ENCODE measurements around the gene DBF4.
"Not testable (repeated sequence)": the region's sequence is repeated elsewhere in the genome, so short reads cannot be mapped to it uniquely, and the experiment has no call there.

The DBF4 gene

DNA sequence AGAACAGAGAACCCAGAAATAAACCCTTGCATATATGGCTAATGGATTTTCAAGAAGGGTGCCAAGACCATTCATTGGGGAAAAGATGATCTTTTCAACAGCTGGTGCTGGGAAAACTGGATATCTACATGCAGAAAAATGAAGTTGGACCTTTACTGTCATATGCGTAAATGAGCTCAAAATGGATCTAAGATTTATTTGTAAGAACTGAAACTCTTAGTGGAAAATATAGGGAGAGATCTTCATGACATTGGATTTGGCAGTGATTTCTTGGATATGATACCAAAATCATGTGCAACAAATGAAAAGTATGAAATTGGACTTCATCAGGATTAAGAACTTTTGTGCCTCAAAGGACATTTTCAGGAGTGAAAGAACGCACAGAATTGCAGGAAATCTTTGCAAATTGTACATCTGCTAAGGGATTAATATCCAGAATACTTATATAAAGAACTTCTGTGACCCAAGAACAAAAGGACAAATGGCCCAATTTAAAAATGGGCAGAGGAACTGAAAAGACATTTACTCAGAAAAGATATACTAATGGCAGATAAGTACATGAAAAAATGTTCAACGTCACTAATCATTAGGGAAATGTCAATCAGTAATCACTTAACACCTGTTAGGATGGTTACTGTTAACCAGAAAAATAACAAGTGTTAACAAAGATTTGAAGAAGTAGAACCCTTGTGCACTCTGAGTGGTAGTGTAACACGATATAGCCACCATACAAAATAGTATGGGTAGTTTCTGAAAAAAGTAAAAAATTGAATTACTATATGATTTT lies 6.1 kb downstream of the DBF4 start:
- DNase-seq (ENCODE audit: insufficient read length, low spot score) (no peak), FAIRE-seq (no peak)

DNA sequence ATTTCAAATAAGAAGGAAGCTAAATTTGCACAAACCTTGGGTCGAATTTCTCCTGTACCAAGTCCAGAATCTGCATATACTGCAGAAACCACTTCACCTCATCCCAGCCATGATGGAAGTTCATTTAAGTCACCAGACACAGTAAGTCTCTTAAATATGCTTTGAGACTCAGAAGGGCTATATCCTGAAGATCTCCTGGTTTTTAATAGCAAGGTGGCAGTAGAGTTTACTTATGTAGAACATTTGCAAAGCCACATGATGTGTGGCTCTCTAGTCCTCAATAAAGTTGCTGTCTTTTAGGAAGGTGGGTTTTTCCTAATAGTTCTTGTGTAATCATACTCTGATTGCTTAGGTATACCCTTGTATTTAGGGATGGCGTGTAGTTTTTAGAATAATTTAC lies 8.7 kb downstream of the DBF4 start:
- no peak for DNase-seq (ENCODE audit: insufficient read length, low spot score)
- no peak for FAIRE-seq

DNA sequence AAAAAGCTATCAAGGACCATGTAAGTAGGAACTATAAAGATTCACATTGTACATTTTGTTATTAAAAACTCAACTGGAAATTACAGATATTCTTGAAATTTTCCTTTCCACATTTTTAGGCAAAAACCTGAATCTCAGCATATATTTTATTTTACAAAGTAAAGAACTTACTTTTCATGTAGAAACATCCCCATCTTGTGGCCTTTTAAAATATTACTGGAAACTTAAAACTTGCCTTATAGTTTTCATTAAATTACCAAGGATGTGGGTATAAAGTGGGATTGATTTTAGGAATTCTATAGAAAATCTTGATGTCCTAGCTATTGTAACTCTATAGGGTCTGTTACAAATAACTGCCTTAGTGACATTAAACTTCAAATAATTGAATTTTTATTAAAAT lies 10.6 kb downstream of the DBF4 start:
- DNase-seq (ENCODE audit: insufficient read length, low spot score), result no peak
- peak; percentile 23 for FAIRE-seq

DNA sequence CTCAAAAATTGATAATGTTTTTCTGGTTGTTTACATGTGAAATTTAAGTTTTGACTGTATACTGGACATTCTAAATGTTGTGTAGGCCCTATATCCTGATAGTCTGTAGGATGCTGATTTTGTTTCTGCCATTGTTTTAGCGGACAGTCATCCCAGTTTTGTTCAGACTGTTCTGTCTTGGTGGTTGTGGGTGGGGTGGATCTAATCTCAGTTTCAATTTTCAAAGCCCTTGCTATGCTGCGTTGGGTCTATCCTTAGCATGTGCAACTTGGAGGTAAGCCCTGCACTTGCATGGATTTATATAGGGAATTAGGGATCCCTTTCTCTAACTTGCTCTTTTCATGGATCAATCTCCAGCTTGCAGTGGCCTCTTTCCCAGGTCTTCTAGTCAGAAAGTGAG lies 19.1 kb downstream of the DBF4 start:
- DNase-seq (ENCODE audit: insufficient read length, low spot score) (no peak), FAIRE-seq (no peak)

DNA sequence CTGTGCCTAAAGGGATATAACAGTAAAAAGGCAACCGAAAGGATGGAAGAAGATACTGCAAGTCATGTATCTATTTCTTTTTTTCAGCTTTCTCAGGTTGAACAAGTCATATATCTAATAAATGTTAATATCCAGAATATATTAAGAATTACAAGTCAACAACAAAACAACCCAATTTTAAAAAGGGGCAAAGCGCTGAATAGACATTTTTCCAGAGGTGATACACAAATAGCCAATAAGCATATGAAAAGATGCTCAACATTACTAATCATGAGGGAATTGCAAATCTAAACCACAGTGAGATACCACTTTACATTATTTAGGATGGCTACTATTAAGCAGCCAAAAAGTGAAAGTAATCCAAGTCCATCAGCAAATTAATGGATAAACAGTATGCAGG lies 23.0 kb downstream of the DBF4 start:
- FAIRE-seq (no peak), DNase-seq (ENCODE audit: insufficient read length, low spot score) (no peak)

DNA sequence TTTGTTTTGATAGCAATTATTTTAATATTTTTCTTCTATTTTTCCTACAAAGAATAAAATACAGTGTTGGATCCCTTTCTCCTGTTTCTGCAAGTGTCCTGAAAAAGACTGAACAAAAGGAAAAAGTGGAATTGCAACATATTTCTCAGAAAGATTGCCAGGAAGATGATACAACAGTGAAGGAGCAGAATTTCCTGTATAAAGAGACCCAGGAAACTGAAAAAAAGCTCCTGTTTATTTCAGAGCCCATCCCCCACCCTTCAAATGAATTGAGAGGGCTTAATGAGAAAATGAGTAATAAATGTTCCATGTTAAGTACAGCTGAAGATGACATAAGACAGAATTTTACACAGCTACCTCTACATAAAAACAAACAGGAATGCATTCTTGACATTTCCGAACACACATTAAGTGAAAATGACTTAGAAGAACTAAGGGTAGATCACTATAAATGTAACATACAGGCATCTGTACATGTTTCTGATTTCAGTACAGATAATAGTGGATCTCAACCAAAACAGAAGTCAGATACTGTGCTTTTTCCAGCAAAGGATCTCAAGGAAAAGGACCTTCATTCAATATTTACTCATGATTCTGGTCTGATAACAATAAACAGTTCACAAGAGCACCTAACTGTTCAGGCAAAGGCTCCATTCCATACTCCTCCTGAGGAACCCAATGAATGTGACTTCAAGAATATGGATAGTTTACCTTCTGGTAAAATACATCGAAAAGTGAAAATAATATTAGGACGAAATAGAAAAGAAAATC lies 31.0 kb downstream of the DBF4 start:
- DNase-seq (ENCODE audit: insufficient read length, low spot score), result not testable (repeated sequence)
- peak; percentile 83 for FAIRE-seq

DNA sequence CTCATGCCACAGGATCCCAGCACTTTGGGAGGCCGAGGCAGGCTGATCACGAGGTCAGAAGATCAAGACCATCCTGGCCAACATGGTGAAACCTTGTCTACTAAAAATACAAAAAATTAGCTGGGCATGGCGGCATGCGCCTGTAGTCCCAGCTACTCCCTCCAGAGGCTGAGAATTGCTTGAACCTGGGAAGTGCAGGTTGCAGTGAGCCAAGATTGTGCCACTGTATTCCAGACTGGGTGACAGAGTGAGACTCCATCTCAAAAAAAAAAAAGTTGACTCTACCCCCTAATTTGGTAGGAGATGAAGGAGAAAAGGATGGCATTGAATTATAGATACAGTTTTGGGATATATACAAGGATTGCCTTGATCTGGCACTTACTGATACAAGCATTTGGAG lies 32.5 kb downstream of the DBF4 start:
- FAIRE-seq; DNase-seq (ENCODE audit: insufficient read length, low spot score): not testable (repeated sequence)

DNA sequence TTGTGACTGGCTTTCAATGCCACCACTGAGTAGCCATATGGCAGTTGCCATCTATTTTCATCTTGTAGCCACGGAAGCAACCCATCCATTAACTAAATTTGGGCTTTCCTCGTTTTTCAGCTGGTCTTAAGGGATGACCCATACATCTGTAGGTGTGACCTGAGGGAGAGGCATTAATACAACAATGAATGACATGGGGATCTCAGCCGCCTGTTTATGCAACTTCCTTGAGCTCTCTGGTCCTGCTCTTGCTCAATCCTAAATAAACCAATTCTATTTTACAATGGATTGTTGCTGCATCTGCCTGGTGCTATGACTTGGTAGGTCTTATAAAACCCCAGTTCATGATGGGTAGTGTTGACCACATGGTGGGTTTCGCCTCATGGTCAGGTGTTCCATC lies 35.8 kb downstream of the DBF4 start:
- no peak for FAIRE-seq

DNA sequence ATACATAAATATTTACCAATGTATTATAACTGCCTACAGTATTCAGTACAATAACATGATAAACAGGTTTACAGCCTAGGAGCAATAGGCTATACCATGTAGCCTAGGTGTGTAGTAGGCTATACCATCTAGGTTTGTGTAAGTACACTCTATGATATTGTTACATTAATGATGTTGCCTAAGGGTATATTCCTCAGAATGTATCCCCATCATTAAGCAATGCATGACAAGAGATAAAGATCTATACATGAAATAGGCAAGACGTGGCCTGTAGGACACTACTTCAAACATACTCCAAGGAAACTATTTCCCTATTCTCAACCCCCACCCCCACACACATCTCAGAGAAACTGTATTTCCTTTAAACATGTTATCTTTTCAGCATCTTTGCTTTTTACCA lies 42.4 kb downstream of the DBF4 start:
- FAIRE-seq (peak; percentile 39), DNase-seq (ENCODE audit: insufficient read length, low spot score) (no peak)

More for the DNA sequence above, 35.8 kb downstream of the DBF4 start:
- no peak for DNase-seq (ENCODE audit: insufficient read length, low spot score)

DNA sequence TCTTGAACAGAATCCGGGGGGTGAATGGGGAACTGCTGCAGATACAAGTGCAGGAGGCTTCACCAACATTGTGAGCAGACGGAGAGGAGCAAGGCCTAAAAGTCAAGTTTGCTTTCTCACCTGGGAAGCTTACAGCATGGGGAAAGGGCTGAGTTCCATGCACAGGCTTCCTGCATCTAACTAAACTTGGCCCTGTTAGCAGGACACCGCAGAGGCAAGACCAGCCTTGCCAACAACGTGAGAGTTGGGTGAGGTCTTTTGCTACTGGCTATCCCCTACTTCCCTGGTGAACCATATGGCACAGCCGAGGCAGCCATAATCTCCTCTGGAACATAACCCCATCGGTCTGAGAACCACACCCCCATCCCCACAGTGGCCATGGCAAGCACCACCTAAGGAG lies 43.6 kb downstream of the DBF4 start:
- DNase-seq (ENCODE audit: insufficient read length, low spot score) (no peak), FAIRE-seq (no peak)

DNA sequence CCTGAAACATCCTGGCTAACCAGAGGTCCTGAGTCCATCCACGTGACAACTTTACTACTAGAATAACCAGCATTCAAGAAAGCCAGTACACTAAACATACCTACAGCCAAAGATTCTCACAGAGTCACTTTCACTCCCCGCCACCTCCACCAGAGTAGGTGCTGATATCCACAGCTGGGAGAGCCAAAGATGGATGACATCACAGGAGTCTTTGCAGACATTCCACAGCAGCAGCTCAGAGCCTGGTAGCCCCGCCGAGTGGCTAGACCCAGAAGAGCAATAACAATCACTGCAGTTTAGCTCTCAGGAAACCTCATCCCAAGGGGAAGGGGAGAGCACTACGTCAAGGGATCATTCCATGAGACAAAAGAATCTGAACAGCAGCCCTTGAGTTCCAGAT lies 44.3 kb downstream of the DBF4 start:
- DNase-seq (ENCODE audit: insufficient read length, low spot score) (no peak), FAIRE-seq (no peak)

DNA sequence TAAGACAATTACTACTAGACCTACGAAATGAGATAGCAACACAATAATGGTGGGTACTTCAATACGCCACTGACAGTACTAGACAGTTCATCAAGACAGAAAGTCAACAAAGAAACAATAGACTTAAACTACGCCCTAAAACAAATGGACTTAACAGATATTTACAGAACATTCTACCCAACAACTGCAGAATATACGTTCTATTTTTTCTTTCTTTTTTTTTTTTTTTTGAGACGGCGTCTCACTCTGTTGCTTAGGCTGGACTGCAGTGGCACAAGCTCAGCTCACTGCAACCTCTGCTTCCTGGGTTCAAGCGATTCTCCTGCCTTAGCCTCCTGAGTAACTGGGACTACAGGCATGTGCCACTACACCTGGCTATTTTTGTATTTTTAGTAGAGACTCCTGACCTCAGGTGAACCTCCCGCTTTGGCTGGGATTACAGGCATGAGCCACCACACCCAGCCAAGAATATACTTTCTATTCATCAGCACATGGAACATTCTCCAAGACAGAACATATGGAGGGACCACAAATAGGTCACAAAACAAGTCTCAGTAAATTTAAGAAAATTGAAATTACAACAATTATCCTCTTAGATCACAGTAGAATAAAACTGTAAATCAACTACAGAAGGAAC lies 46.6 kb downstream of the DBF4 start:
- FAIRE-seq, result not testable (repeated sequence)

DNA sequence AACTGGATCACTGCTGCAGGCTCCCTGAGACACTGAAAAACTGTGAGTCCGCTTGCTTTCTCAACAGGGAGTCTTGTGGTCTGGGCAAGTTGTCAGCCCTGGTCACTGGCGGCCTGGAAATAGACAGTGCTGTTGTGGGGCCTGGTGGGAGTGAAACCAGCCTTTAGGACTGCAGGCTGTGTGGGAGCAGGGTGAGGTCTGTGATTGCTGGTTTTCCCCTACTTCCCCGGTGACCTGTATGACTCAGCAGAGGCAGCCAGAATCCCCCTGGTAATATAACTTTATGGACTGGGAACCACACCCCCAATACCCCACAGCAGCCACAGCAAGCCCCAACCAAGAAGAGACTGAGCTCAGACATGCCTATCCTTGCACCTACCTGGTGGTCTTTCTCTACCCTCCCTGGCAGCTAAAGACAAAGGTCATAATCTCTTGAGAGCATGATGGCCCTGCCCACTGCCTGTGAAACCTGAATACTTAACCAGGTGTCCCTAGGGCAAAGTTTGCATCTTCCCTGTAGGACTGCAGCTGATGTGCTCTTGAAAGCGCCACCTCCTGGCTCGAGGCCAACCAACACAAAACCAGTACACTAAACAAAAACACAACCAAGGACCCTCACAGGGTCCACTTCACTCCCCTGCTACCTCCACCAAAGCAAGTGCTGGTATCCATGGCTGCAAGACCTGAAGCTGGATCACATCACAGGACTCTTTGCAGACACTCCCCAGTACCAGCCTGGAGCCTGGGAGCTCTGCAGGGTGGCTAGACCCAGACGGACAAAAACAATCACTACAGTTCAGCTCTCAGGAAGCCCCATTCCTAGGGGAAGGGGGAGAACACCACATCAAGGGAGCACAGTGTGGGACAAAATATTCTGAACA lies 50.5 kb downstream of the DBF4 start:
- FAIRE-seq (peak; percentile 98), DNase-seq (ENCODE audit: insufficient read length, low spot score) (no peak)

More for the DNA sequence above, 46.6 kb downstream of the DBF4 start:
- not testable (repeated sequence) for DNase-seq (ENCODE audit: insufficient read length, low spot score)

DNA sequence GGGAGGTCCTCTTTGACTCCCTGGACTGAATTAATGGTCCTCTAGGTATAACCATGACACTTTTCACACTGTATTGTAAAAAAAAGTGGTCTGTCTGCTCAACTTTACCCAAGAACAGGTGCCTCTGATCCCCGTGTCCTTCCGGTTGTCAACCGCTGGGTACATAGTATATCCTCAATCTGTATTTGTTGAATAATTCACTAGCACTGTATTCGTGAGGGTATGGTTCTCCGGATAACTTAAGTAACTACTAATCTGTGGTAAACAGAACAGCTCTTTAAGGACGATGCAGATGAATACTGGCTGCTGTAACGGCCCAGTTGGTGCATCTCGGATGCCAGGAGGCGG lies 57.3 kb downstream of the DBF4 start:
- FAIRE-seq (no peak), DNase-seq (ENCODE audit: insufficient read length, low spot score) (no peak)

DNA sequence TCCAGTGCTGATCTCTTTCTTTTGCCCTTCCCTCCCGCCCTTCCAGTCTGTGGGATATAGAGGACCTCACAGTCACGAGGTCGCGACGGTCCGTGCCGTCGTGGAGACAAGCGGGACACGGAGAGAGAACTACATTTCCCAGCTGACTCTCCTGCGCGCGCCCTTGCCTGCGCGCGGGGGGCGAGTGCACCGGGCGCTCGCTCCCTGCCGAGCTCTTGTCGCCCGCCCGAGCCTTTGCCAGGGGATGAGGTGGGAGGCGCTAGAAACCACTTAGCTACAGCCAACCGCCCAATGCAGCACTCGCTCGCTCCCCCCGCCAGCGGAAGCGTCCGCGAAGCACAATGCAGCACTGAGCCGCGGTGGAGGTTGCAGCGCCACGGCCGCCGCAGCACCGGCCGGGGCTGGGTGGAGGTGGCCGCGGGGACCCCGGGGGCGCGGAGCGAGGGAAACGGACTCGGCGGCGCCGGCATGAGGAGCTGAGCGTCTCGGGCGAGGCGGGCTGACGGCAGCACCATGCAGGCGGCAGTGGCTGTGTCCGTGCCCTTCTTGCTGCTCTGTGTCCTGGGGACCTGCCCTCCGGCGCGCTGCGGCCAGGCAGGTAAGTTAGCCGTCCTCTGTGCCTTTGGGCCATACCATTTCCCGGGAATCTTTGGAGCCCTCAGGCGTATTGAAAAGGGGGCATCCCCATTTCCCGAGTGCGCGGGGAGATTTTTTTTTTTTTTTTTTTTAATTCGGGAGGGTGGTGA lies 57.8 kb downstream of the DBF4 start, which contains the start of gene ADAM22:
ADAM22 (plus strand) TSS at position 299 of the 746 bp plus-strand sequence; CDS start at position 514, 215 bp downstream.
- DNase-seq (ENCODE audit: insufficient read length, low spot score) (peak; percentile 78), FAIRE-seq (peak; percentile 97)

DNA sequence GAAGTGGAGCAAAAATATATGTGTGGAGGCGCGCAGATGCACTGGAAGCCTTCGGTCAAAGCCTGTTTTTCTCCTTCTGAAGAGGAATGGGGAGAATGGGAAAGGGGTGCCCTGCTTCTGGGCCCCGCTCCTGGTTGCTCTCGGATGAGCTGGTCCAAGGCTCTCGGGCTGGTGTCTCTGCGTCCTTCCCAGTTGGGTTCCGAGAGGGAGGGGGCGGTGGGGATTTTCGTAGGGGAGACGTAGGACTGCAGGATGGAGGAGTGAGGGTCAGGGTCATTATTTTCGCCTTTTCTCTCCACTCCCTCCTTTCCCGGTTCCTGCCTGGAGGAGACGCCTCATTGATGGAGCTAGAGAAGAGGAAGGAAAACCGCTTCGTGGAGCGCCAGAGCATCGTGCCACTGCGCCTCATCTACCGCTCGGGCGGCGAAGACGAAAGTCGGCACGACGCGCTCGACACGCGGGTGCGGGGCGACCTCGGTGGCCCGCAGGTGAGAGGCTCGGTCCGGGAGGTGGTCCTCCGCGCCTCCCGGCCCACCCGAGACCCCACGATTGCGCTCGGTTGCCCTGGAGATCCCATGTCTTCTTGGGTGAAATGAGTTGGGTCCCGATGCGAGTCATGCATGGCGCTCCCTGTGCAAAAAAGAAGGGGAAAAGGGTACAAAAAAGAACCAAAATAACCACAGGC lies 58.5 kb downstream of the DBF4 start:
- DNase-seq (ENCODE audit: insufficient read length, low spot score), result no peak
- FAIRE-seq, result peak; percentile 78

DNA sequence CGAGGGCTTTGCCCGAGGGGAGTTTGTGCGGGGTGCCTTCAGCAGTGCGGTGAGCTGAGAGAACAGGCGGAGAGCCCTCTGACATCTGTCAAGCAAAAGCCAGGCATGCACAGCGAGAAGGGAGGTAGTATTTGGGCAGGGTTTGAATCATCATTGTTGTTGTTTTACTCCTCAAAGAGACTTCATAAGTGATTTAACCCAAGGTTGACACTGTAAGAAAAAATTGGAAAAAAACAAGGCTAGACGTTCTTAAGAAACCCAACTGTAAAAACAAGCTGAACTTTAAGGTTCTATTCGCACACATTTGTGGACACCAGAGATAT lies 59.1 kb downstream of the DBF4 start:
- DNase-seq (ENCODE audit: insufficient read length, low spot score) (no peak), FAIRE-seq (peak; percentile 48)

DNA sequence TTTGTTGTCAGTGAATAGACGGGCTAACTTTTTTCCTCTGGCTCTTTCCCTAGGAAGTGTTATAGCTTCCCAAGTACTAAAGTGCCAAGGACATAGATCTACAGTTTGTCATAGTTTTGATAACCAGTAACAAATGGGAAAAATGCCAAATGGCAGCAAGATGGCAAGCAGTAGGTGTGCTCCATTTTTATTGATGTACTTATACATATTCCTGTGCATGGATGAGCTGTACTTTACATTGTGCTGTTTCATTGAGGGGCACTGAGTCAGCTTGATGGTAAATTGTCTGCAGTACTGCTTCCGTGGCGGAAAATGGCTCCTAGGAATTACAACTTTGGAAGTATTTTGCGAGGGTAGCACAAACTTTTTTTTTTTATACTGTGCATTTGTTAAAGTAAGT lies 64.8 kb downstream of the DBF4 start:
- no peak for DNase-seq (ENCODE audit: insufficient read length, low spot score)
- no peak for FAIRE-seq

DNA sequence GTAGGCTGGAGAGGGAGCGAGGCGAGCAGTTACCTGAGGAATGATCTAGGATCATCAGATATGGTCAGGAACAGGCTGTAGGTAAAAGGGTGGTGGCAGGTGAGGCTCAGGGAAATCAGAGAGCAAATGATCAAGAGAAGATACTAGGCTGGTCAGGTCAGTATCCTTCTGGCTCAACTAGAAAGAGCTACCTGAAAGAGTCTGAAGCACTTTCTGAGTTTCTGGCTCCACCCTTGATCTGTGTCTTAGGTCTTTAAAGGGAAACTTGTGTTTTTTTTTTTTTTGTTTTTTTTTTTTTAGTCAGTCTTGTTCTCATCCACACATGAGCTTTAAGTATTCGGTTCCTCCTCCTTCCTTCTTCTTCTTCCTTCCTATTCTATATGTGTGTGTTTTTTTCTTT lies 68.3 kb downstream of the DBF4 start:
- DNase-seq (ENCODE audit: insufficient read length, low spot score) (no peak), FAIRE-seq (peak; percentile 68)

All from GM19239 (cell line).